Upper lobe of left lung (tissue), 6 donors: ENCODE measurements around the gene ELOVL6. TPM values are rescaled to one million over a fixed set of nuclear protein-coding genes. Genes with fewer than 3 reads are reported as not detected.
A peak's percentile ranks its signal among the peaks of the same experiment; 100 is the strongest.

ENCODE experiments used
- ATAC-seq, 2 donors: fragments of 200-7000 bp; cut with Tn5 transposase; one replicate each; pipeline ENCODE4 v1.9.1; 2022; ENCODE audit warnings: mild to moderate bottlenecking in 2 of 2, moderate library complexity in 2 of 2; ENCODE audit not compliant: low FRiP score in 2 of 2
- DNase-seq, 2 donors: peaks; one replicate each; pipeline ENCODE4 v3.0.0-alpha.2; 2019 to 2020
- H3K27ac ChIP-seq, 4 donors: fragments of 200-600 bp; sonication (generic); one replicate each; pipeline ENCODE4 v1.5.1; 2016 to 2019
- H3K27me3 ChIP-seq, 4 donors: fragments of 200-600 bp; sonication (generic); one replicate each; pipeline ENCODE4 v1.5.1; 2017 to 2019
- H3K36me3 ChIP-seq, 4 donors: fragments of 200-600 bp; sonication (generic); one replicate each; pipeline ENCODE4 v1.5.1; 2016 to 2019
- H3K4me1 ChIP-seq, 4 donors: fragments of 200-600 bp; sonication (generic); one replicate each; pipeline ENCODE4 v1.5.1; 2018 to 2019
- H3K4me3 ChIP-seq, 4 donors: fragments of 200-600 bp; sonication (generic); one replicate each; pipeline ENCODE4 v1.5.1; 2017 to 2019; ENCODE audit warnings: mild to moderate bottlenecking in 2 of 4, moderate library complexity in 1 of 4
- H3K9me3 ChIP-seq, 4 donors: fragments of 200-600 bp; sonication (generic); one replicate each; pipeline ENCODE4 v1.5.1; 2018 to 2019
- CTCF ChIP-seq, 6 experiments: fragments of 450-650 bp in 4 of 6; fragments of 200-600 bp in 2 of 6; sonication (generic) in 2 of 6; IDR thresholded peaks; one replicate each; pipeline ENCODE4 v1.5.1; 2016 to 2019; ENCODE audit warnings: antibody characterized with exemption in 6 of 6
- EP300 ChIP-seq, 4 donors: sonication (generic); formaldehyde crosslinking; IDR thresholded peaks; one replicate each; pipeline ENCODE4 v1.5.1; 2017; ENCODE audit warnings: antibody characterized with exemption in 4 of 4, control low read depth in 2 of 4
- POLR2A ChIP-seq, 4 donors: fragments of 450-650 bp; IDR thresholded peaks; one replicate each; pipeline ENCODE4 v1.5.1; 2016 to 2017; ENCODE audit warnings: antibody characterized with exemption in 4 of 4, mild to moderate bottlenecking in 2 of 4
- POLR2AphosphoS5 ChIP-seq, 2 donors: sonication (generic); formaldehyde crosslinking; IDR thresholded peaks; one replicate each; pipeline ENCODE4 v1.5.1; 2017; ENCODE audit warnings: antibody characterized with exemption in 2 of 2
- WGBS, 2 donors: methylation state at CpG; one replicate each; pipeline ENCODE4 v1.1.5; 2017 to 2018; 5-methylcytosine and 5-hydroxymethylcytosine counted together
- total RNA-seq, 6 donors: library from RNA; depleted of rRNA in 4 of 6; stranded (reverse); fragments of >200 nt in 4 of 6; gene quantifications; one replicate each; pipeline versions ENCODE4 v1.1.0 to v1.2.1, GENCODE V29; 2016 to 2021
- donor health status: DM: no; HTN: no; CAD: no; lungs with moderate emphysema.
- donor health status: DM: no; HTN: yes; CAD: no; lungs with severe emphysema.

Gene ELOVL6
- total RNA-seq, 6 donors from 2014 or later = 2.1 to 10.2 (median 4.3) TPM

DNA sequence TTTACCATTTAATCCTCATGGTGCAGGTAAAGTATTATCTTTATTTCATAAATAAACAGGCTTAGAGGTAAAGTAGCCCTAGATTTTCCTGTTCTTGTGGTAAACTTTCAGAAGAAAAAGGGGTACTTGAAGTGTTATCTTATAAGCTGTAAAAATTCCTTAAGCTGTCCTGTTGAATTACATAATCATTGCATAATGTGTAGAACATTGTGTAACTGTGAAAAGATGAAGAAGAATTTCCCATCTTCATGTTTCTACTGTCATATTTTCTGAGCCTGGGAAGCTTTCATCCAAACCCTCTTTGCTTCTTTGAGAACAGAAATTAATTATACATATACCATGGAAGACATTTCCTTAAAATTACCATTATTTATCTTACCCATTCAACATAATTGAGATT, 90.5 kb downstream of the ELOVL6 start:
- Histone ChIP-seq H3K36me3 (no peaks in the 10 kb centered on the region), H3K27me3 (no peaks in the 10 kb centered on the region), H3K9me3 (no peaks in the 10 kb centered on the region), H3K4me3 (no peak overlapping the region), H3K4me1 (peaks cover 0 to 19% (median 11%) of the 10 kb centered on the region in 4 donors), H3K27ac (no peak overlapping the region)
- DNase-seq (no peak), ATAC-seq (peak in 1 of 2 donors; percentile 40)
- no peak for TF ChIP-seq POLR2A (IDR thresholded peaks at IDR 0.05)
- TF ChIP-seq POLR2AphosphoS5 (IDR thresholded peaks at IDR 0.05) = no peak
- TF ChIP-seq EP300 (IDR thresholded peaks at IDR 0.05) = no peak
- no peak for TF ChIP-seq CTCF (IDR thresholded peaks at IDR 0.05)

GRCh38 chr4:110106931-110107296, 91.5 kb downstream of the ELOVL6 start:
- ATAC-seq (no peak), DNase-seq (no peak)
- Histone ChIP-seq H3K4me3 (no peak overlapping the region), H3K4me1 (peaks cover 0 to 19% (median 11%) of the 10 kb centered on the region in 4 donors), H3K9me3 (no peaks in the 10 kb centered on the region), H3K27ac (no peak overlapping the region), H3K27me3 (no peaks in the 10 kb centered on the region), H3K36me3 (no peaks in the 10 kb centered on the region)
- TF ChIP-seq POLR2AphosphoS5 (IDR thresholded peaks at IDR 0.05) = no peak
- no peak for TF ChIP-seq POLR2A (IDR thresholded peaks at IDR 0.05)
- no peak for TF ChIP-seq EP300 (IDR thresholded peaks at IDR 0.05)
- no peak for TF ChIP-seq CTCF (IDR thresholded peaks at IDR 0.05)
- 35 to 38% methylated on average over 1 of the region's 1 CpG for WGBS, 2 donors

GRCh38 chr4:110104661-110105060, 93.8 kb downstream of the ELOVL6 start:
- Histone ChIP-seq H3K4me3 (no peak overlapping the region), H3K9me3 (no peaks in the 10 kb centered on the region), H3K36me3 (no peaks in the 10 kb centered on the region), H3K27me3 (no peaks in the 10 kb centered on the region), H3K4me1 (peaks cover 0 to 19% (median 11%) of the 10 kb centered on the region in 4 donors), H3K27ac (no peak overlapping the region)
- DNase-seq (no peak), ATAC-seq (no peak)
- TF ChIP-seq CTCF (IDR thresholded peaks at IDR 0.05) (no peak), POLR2A (IDR thresholded peaks at IDR 0.05) (no peak), POLR2AphosphoS5 (IDR thresholded peaks at IDR 0.05) (no peak), EP300 (IDR thresholded peaks at IDR 0.05) (no peak)
- 66 to 87% methylated on average over 2 of the region's 2 CpGs for WGBS, 2 donors

DNA sequence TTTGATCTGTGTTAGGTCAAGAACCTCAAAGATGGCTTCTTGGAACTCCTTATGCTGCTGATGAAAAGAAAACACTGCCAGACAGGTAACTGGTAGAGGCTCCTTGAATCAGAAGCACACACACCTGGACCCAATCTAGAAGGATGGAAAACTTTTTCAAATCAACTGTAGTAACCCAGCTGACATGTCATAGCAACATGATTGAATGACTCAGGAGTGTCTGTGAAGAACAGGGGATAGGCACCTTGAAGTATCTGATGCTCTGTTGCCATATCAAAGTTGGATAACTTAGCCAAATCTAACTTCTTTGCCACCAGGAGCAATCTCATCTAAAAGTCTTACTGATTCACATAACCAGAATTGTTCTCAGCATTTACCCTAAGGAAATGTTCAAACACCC, 98.8 kb downstream of the ELOVL6 start:
- no peaks in the 10 kb centered on the region for H3K9me3 ChIP-seq
- H3K27ac ChIP-seq = no peak overlapping the region
- H3K27me3 ChIP-seq = no peaks in the 10 kb centered on the region
- ATAC-seq (no peak), DNase-seq (no peak)
- no peak overlapping the region for H3K4me3 ChIP-seq
- no peaks in the 10 kb centered on the region for H3K36me3 ChIP-seq
- H3K4me1 ChIP-seq = no peaks in the 10 kb centered on the region
- TF ChIP-seq EP300 (IDR thresholded peaks at IDR 0.05) (no peak), CTCF (IDR thresholded peaks at IDR 0.05) (no peak), POLR2A (IDR thresholded peaks at IDR 0.05) (no peak), POLR2AphosphoS5 (IDR thresholded peaks at IDR 0.05) (no peak)

- 77 to 91% methylated on average over 1 of the region's 1 CpG for WGBS, 2 donors
- ATAC-seq (no peak), DNase-seq (no peak)
- Histone ChIP-seq H3K4me1 (no peaks in the 10 kb centered on the region), H3K4me3 (no peak overlapping the region), H3K27ac (no peak overlapping the region), H3K9me3 (no peaks in the 10 kb centered on the region), H3K27me3 (no peaks in the 10 kb centered on the region), H3K36me3 (no peaks in the 10 kb centered on the region)
- TF ChIP-seq POLR2A (IDR thresholded peaks at IDR 0.05) (no peak), EP300 (IDR thresholded peaks at IDR 0.05) (no peak), POLR2AphosphoS5 (IDR thresholded peaks at IDR 0.05) (no peak), CTCF (IDR thresholded peaks at IDR 0.05) (no peak)
Measured at GRCh38 chr4:110096405-110096804, 102.0 kb downstream of the ELOVL6 start.
